OCI-LY1 (cell line): ENCODE data around the gene FAM222A.

Experiments
- EZH2 ChIP-seq: fragments of 200-600 bp; sonication (generic), shearing (Covaris generic); IDR thresholded peaks from 2 replicates; pipeline ENCODE4 v1.8.0; 2017; ENCODE audit warnings: borderline replicate concordance, mixed run types, mild to moderate bottlenecking, antibody characterized with exemption, low read length, moderate library complexity, mixed read lengths
- TF ChIP-seq, protein P1 (sequence below): fragments of 200-600 bp; sonication (generic), shearing (Covaris generic); IDR thresholded peaks from 2 replicates; pipeline ENCODE4 v1.5.1; 2017; ENCODE audit warnings: mild to moderate bottlenecking, antibody characterized with exemption, low read length, moderate library complexity, mixed read lengths

DNA sequence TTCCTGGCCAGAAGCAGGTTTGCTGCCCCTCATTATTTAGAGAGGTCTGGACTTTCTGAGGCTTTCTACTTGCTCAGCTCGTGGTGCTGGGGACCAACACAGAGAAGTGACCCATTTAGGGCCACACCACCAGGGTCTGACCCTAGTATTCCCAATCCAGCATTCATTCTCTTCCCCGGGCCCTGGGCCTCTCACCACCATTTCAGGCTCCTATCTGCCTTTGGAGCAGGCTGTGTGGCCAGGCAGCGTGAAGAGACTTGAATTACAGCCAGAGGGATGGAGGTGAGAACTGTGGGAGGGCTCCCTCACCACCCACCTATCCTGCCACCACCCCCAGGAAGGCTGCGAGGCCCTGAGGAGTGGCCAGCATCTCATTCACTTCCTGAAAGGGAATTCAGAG is 24.6 kb downstream of the FAM222A start:
- TF ChIP-seq, protein P1, sequence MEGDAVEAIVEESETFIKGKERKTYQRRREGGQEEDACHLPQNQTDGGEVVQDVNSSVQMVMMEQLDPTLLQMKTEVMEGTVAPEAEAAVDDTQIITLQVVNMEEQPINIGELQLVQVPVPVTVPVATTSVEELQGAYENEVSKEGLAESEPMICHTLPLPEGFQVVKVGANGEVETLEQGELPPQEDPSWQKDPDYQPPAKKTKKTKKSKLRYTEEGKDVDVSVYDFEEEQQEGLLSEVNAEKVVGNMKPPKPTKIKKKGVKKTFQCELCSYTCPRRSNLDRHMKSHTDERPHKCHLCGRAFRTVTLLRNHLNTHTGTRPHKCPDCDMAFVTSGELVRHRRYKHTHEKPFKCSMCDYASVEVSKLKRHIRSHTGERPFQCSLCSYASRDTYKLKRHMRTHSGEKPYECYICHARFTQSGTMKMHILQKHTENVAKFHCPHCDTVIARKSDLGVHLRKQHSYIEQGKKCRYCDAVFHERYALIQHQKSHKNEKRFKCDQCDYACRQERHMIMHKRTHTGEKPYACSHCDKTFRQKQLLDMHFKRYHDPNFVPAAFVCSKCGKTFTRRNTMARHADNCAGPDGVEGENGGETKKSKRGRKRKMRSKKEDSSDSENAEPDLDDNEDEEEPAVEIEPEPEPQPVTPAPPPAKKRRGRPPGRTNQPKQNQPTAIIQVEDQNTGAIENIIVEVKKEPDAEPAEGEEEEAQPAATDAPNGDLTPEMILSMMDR = no peak
- no peak for TF ChIP-seq EZH2
